Smooth muscle cell (in vitro differentiated cells): ENCODE measurements around the gene SLC25A27. TPM values are rescaled to one million over a fixed set of nuclear protein-coding genes. Genes with fewer than 3 reads are reported as not detected.

Experiments
- DNase-seq: peaks from one replicate; lab custom pipeline; 2025; ENCODE audit not compliant: unreplicated experiment; lab: John Stamatoyannopoulos, UW
- H2AFZ ChIP-seq: fragments of 200-600 bp; sonication (generic); 2 replicates; pipeline ENCODE4 v1.6.0; 2016; ENCODE audit warnings: antibody characterized with exemption, low read depth, mild to moderate bottlenecking
- H3F3A ChIP-seq: fragments of 200-600 bp; sonication (generic); 2 replicates; pipeline ENCODE4 v1.6.0; 2017; ENCODE audit warnings: antibody characterized with exemption, low read depth
- H3K27ac ChIP-seq: fragments of 200-600 bp; sonication (generic); 2 replicates; pipeline ENCODE4 v1.5.1; 2016; ENCODE audit warnings: low read depth, mild to moderate bottlenecking
- H3K27me3 ChIP-seq: fragments of 200-600 bp; sonication (generic); 2 replicates; pipeline ENCODE4 v1.6.1; 2016; ENCODE audit warnings: low read depth, mild to moderate bottlenecking
- H3K36me3 ChIP-seq: fragments of 200-600 bp; sonication (generic); 2 replicates; pipeline ENCODE4 v1.5.1; 2016; ENCODE audit warnings: low read depth
- H3K4me1 ChIP-seq: fragments of 200-600 bp; sonication (generic); 2 replicates; pipeline ENCODE4 v1.5.1; 2016; ENCODE audit warnings: low read depth
- H3K4me2 ChIP-seq: fragments of 200-600 bp; sonication (generic); 2 replicates; pipeline ENCODE4 v1.6.0; 2016; ENCODE audit warnings: mild to moderate bottlenecking
- H3K4me3 ChIP-seq: fragments of 200-600 bp; sonication (generic); 2 replicates; pipeline ENCODE4 v1.5.1; 2016; ENCODE audit warnings: mild to moderate bottlenecking
- H3K79me2 ChIP-seq: fragments of 200-600 bp; sonication (generic); 2 replicates; pipeline ENCODE4 v1.6.0; 2016; ENCODE audit warnings: low read depth, mild to moderate bottlenecking
- H3K9ac ChIP-seq: fragments of 200-600 bp; sonication (generic); 2 replicates; pipeline ENCODE4 v1.6.0; 2016; ENCODE audit warnings: low read depth
- H3K9me3 ChIP-seq: fragments of 200-600 bp; sonication (generic); replicated peaks from 2 replicates; pipeline ENCODE4 v1.5.1; 2016; ENCODE audit warnings: low read depth
- H4K20me1 ChIP-seq: fragments of 200-600 bp; sonication (generic); 2 replicates; pipeline ENCODE4 v1.6.0; 2016; ENCODE audit warnings: low read depth
- CTCF ChIP-seq: fragments of 200-600 bp; sonication (generic); IDR thresholded peaks from 2 replicates; pipeline ENCODE4 v1.5.1; 2017; ENCODE audit warnings: borderline replicate concordance, mild to moderate bottlenecking, antibody characterized with exemption; ENCODE audit not compliant: insufficient read depth, poor library complexity, severe bottlenecking
- WGBS: methylation state at CpG from one replicate; pipeline ENCODE4 v1.1.7; 2016; ENCODE audit warnings: low lambda C conversion rate; 5-methylcytosine and 5-hydroxymethylcytosine counted together
- polyA plus RNA-seq: library from polyadenylated mRNA; unstranded; fragments of >200 nt; fragmentation: Nextera tagmentation; extraction: Ambion mirVana; gene quantifications from 2 replicates; pipeline ENCODE4 v1.2.1, GENCODE V29; 2016
- total RNA-seq: library from RNA; depleted of rRNA; stranded (reverse); fragments of >200 nt; gene quantifications from 2 replicates; pipeline ENCODE4 v1.2.3, GENCODE V29; 2014

SLC25A27 gene
- total and polyA plus RNA-seq, 2 experiments from 2014 or later: 0.22 to 3.7 TPM

GRCh38 chr6:46629691-46630090, 23.1 kb upstream of the SLC25A27 start:
- Histone ChIP-seq H3K4me1 (no peaks in the 10 kb centered on the region), H3K4me2 (no peak overlapping the region), H3K4me3 (no peak overlapping the region), H3K79me2 (no peaks in the 10 kb centered on the region), H2AFZ (no peak overlapping the region), H3K9me3 (no peaks in the 10 kb centered on the region), H3K9ac (no peak overlapping the region), H4K20me1 (no peaks in the 10 kb centered on the region), H3K36me3 (no peaks in the 10 kb centered on the region), H3K27me3 (no peaks in the 10 kb centered on the region), H3K27ac (no peak overlapping the region), H3F3A (no peaks in the 10 kb centered on the region)
- WGBS: 91% methylated on average over 7 of the region's 7 CpGs
- no peak for TF ChIP-seq CTCF
- no peak for DNase-seq

GRCh38 chr6:46632053-46632452, 20.7 kb upstream of the SLC25A27 start:
- Histone ChIP-seq H3K27ac (no peak overlapping the region), H3K79me2 (no peaks in the 10 kb centered on the region), H3K36me3 (no peaks in the 10 kb centered on the region), H3K9ac (no peak overlapping the region), H3K9me3 (no peaks in the 10 kb centered on the region), H3K27me3 (no peaks in the 10 kb centered on the region), H4K20me1 (no peaks in the 10 kb centered on the region), H2AFZ (no peak overlapping the region), H3F3A (no peaks in the 10 kb centered on the region), H3K4me1 (no peaks in the 10 kb centered on the region), H3K4me2 (no peak overlapping the region), H3K4me3 (no peak overlapping the region)
- TF ChIP-seq CTCF: no peak
- WGBS: 95% methylated on average over 1 of the region's 1 CpG
- DNase-seq: no peak

- Histone ChIP-seq H3K27me3 (no peaks in the 10 kb centered on the region), H3K4me3 (no peak overlapping the region), H3K9me3 (no peaks in the 10 kb centered on the region), H3K36me3 (no peaks in the 10 kb centered on the region), H3F3A (no peaks in the 10 kb centered on the region), H4K20me1 (no peaks in the 10 kb centered on the region), H3K9ac (no peak overlapping the region), H3K79me2 (no peaks in the 10 kb centered on the region), H3K27ac (no peak overlapping the region), H3K4me2 (no peak overlapping the region), H3K4me1 (no peaks in the 10 kb centered on the region), H2AFZ (no peak overlapping the region)
- no peak for TF ChIP-seq CTCF
- no peak for DNase-seq
- 94% methylated on average over 6 of the region's 6 CpGs for WGBS
These were observed 17.3 kb upstream of the SLC25A27 start for GRCh38 chr6:46635462-46635861.

DNA sequence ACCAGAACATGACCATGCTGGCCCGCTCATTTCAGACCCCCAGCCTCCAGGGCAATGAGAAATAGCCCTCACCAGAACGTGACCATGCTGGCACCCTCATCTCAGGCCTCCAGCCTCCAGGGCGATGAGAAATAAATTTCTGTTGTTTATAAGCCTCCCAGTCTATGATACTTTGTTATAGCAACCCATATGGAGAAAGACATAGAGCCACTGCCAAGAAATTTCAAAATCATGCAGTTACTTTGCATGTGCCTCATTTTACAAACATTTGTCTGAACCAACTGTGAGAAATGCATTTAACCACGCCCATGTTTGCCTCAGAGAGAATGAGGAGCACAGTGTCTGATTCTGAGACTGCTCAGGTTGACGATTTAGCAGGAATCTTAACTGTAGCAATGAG, 15.6 kb upstream of the SLC25A27 start:
- no peak overlapping the region for H3K9ac ChIP-seq
- no peaks in the 10 kb centered on the region for H3F3A ChIP-seq
- no peaks in the 10 kb centered on the region for H3K79me2 ChIP-seq
- DNase-seq: no peak
- H3K27me3 ChIP-seq: no peaks in the 10 kb centered on the region
- no peak overlapping the region for H3K4me2 ChIP-seq
- H3K36me3 ChIP-seq: no peaks in the 10 kb centered on the region
- H3K9me3 ChIP-seq: no peaks in the 10 kb centered on the region
- no peak overlapping the region for H3K4me3 ChIP-seq
- H4K20me1 ChIP-seq: no peaks in the 10 kb centered on the region
- 90% methylated on average over 5 of the region's 5 CpGs for WGBS
- no peak overlapping the region for H3K27ac ChIP-seq
- no peaks in the 10 kb centered on the region for H3K4me1 ChIP-seq
- H2AFZ ChIP-seq: no peak overlapping the region
- no peak for TF ChIP-seq CTCF
